NCI-H2196 treated with DMSO at 0.1 percent for 48 hours (cell line): Measurements from ENCODE around the gene IDUA.
"Not testable (repeated sequence)": the region's sequence is repeated elsewhere in the genome, so short reads cannot be mapped to it uniquely, and the experiment has no call there.

Experiments
- DNase-seq: peaks from one replicate; lab custom pipeline; 2025; ENCODE audit not compliant: unreplicated experiment; lab: John Stamatoyannopoulos, UW

Gene IDUA

GRCh38 chr4:999240-999863, 12.5 kb downstream of the IDUA start:
- not testable (repeated sequence) for DNase-seq

- no peak for DNase-seq
These were observed 13.1 kb downstream of the IDUA start for GRCh38 chr4:999882-1000425.

- no peak for DNase-seq
These were observed 13.9 kb downstream of the IDUA start for GRCh38 chr4:1000686-1001260.

- DNase-seq: no peak
These were observed 14.8 kb downstream of the IDUA start for GRCh38 chr4:1001561-1002130.

DNA sequence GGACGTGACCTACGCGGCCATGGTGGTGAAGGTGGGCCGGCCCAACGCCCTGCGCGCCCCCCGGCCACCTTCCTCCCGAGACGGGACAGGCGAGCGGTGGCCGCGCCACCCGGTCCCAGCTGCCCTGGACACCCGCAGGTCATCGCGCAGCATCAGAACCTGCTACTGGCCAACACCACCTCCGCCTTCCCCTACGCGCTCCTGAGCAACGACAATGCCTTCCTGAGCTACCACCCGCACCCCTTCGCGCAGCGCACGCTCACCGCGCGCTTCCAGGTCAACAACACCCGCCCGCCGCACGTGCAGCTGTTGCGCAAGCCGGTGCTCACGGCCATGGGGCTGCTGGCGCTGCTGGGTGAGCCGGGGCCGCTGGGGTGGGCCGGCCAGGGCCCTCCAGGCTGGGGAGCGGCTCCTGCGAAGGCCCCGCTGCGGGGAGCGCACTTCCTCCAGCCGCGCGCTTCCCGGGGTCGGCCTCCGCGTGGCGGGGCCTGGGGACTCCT, 15.3 kb downstream of the IDUA start:
- DNase-seq: no peak

GRCh38 chr4:1002631-1003251, 15.9 kb downstream of the IDUA start:
- DNase-seq: no peak

DNA sequence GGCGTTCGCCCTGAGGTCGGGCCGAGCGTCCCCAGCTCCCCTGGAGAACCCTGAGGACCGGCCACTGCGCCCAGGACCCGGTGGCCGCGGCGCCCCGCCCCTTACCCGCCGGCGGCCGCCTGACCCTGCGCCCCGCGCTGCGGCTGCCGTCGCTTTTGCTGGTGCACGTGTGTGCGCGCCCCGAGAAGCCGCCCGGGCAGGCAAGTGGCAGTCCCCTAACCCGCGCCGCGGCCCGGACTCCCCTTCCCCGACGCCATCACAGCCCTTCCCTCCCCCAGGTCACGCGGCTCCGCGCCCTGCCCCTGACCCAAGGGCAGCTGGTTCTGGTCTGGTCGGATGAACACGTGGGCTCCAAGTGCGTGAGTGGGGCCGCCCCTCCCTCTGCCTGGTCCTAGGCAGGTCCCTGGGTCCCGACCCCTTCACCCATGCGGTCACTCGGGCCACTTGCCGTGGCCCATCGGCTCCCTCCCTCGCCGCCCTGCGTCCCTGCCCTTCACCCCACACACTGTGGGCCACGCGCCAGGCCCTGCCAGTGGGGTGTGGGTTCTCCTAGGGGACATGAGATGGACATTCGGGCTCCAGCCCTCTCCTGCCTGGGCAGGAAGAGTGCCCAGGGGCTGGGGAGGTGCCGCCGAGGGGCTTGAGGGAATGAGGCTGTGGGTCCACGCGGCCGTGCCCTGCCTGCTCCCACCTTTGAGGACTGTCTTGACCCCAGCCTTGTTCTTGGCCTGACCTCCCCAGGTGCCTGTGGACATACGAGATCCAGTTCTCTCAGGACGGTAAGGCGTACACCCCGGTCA, 16.6 kb downstream of the IDUA start:
- DNase-seq: no peak

- no peak for DNase-seq
These were observed 17.2 kb downstream of the IDUA start for GRCh38 chr4:1004071-1004418.

- no peak for DNase-seq
These were observed 18.0 kb downstream of the IDUA start for GRCh38 chr4:1004557-1005485.

GRCh38 chr4:1006856-1007255, 20.0 kb downstream of the IDUA start:
- DNase-seq: no peak

DNA sequence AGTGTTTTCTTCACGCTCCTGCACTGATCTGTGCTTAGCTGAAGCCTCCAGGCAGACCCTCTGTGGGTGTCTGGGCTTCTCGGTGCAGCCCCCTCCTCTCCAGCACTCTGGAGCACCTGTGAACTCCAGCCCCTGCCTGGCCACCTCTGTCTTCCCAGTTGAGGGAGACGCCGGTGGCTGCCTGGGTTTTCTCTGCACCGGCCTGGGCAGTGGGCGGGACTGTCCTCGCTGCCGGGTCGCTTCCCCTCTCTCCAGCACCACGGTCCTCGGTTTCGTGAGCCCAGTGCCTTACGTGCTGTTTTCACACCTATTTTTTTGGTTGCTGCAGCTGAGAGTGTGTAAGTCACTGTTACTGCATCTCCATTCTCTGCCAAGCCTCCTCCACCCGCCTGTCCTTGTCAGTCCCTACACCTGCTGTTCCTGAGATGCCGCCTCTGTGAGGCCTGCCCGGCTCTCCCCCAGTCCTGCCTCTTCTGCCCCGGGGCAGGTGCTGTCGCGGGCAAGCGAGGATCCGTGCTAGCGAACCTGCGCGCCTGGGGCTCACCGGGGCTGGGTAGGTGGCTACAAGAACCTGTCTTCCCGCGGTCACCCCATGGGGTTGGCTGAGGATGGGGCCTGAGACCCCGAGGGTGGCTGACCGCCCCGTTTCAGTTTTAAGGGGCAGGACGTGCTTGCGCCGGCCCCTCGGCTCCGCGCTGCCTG, 22.1 kb downstream of the IDUA start:
- no peak for DNase-seq

- peak; percentile 30 for DNase-seq
These were observed 22.9 kb downstream of the IDUA start for GRCh38 chr4:1009542-1010394.

DNA sequence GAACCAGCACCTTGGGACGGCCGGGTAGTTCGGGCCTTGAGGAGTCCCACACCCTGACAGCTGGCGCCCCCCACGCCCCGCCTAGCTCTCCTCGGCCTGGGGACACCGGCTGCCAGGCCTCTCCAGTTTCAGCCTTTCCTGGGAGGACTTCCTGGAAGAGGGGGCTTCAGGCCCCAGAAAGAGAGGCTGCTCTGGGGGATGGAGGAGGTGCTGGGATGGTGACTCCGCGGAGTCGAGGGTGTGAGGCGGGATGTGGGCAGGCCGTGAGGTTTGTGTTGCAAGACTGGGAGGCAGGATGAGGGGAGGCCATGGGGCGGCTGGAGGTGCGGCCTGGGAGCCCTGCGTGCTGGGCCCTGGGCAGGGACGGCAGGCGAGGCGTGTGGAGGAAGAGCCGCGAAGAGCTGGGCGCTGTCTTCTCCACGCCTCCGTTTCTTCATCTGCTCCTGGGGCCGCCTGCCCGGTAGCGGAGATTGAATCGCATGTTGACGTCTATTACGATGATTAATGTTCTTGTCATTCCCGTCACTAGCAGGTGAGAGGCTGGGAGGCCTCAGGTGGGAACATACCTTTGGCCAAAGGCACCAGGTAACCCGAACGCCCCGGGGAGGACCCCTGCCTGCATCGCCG, 23.7 kb downstream of the IDUA start:
- peak; percentile 44 for DNase-seq

GRCh38 chr4:1011022-1011665, 24.3 kb downstream of the IDUA start, which contains the start of gene FGFRL1:
FGFRL1 (plus strand) TSS chr4:1011626; CDS start chr4:1012486, 860 bp downstream.
- peak; percentile 48 for DNase-seq

DNA sequence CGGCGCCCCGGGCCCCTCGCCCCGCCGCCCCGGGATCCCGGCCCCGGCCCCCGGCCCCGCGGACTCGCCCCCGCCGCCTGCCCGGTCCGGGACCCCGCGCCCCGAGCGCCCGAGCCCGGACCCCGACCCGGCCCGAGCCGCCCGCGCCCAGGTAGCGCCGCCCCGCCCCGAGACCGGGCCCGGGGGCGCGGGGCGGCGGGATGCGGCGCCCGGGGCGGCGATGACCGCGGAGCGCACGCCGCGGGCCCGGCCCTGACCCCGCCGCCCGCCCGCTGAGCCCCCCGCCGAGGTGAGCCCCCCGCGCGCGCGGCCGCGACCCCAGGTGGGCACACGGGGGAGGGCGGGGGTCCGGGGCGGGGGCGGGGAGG, 24.8 kb downstream of the IDUA start:
- DNase-seq: no peak

DNA sequence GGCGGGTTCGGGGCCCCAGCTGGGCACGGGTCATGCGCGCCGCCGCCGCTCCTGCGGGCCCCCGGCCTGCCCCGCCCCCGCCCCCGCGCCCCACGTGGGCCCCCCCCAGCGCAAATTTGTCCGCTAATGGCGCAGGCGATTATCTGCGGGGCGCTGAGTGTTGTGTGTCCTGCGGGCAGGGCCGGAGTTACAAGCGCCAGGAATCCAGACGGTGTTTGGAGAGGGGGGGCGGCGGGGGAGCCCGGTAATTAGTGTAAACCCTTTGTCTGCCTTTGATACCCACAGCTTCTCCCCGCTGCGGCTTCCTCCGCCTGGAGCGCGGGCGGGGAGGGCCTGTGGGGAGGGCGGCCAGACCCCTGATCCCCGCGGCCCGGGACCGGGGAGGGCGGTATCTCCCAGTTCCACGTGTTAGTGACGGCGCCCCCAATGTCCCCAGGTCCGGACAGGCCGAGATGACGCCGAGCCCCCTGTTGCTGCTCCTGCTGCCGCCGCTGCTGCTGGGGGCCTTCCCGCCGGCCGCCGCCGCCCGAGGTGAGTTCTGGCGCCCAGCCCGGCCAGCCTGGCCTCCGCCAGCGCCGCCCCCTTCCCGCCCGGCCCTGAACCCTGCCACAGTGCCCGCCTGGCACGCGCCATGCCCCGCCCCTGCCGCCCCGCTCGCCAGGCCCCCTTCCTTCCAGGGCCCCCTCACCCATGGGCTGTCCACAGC, 25.3 kb downstream of the IDUA start:
- peak; percentile 25 for DNase-seq
